Heart right ventricle (tissue), 16 donors: ENCODE measurements around the gene SMARCD1. TPM values are rescaled to one million over a fixed set of nuclear protein-coding genes. Genes with fewer than 3 reads are reported as not detected.

Source experiments
- ATAC-seq, 8 donors: fragments of 200-7000 bp; cut with Tn5 transposase; one replicate each; pipeline ENCODE4 v1.9.1; 2020; ENCODE audit warnings: mild to moderate bottlenecking in 8 of 8, moderate library complexity in 8 of 8, moderate number of reproducible peaks in 1 of 8
- DNase-seq, 2 donors: peaks; one replicate each; pipeline ENCODE4 v3.0.0-alpha.2; 2020
- H3K27ac ChIP-seq, 10 donors: fragments of 200-600 bp; sonication (generic) in 2 of 10; one replicate each; pipeline versions ENCODE4 v1.5.0 to v1.8.0; 2020 to 2022; ENCODE audit warnings: mild to moderate bottlenecking in 3 of 10
- H3K27me3 ChIP-seq, 7 donors: fragments of 200-600 bp; one replicate each; pipeline ENCODE4 v1.8.0; 2021 to 2022; ENCODE audit warnings: mild to moderate bottlenecking in 2 of 7
- H3K36me3 ChIP-seq, 9 donors: fragments of 200-600 bp; sonication (generic) in 1 of 9; one replicate each; pipeline versions ENCODE4 v1.5.0 to v1.8.0; 2020 to 2022; ENCODE audit warnings: mild to moderate bottlenecking in 2 of 9
- H3K4me1 ChIP-seq, 9 donors: fragments of 200-600 bp; sonication (generic) in 1 of 9; one replicate each; pipeline versions ENCODE4 v1.5.0 to v1.8.0; 2020 to 2022; ENCODE audit warnings: mild to moderate bottlenecking in 4 of 9
- H3K4me3 ChIP-seq, 10 donors: fragments of 200-600 bp; sonication (generic) in 2 of 10; one replicate each; pipeline versions ENCODE4 v1.5.0 to v1.8.0; 2020 to 2022; ENCODE audit warnings: mild to moderate bottlenecking in 7 of 10, moderate library complexity in 2 of 10
- H3K9me3 ChIP-seq, 11 donors: fragments of 200-600 bp in 10 of 11; sonication (generic) in 2 of 11; one replicate each; pipeline versions ENCODE4 v1.5.0 to v1.8.0; 2013 to 2022; ENCODE audit warnings: mild to moderate bottlenecking in 2 of 11, control low read depth in 1 of 11, moderate library complexity in 1 of 11
- WGBS, 2 donors: extraction: QIAGEN DNeasy Blood & Tissue Kit; methylation state at CpG; one replicate each; pipeline ENCODE4 v1.1.7; 2013; ENCODE audit warnings: inconsistent platforms in 1 of 2; 5-methylcytosine and 5-hydroxymethylcytosine counted together
- intact Hi-C, 10 donors: fragments of 100-400 bp; cut with DNase I; formaldehyde crosslinking; loops; one replicate each; pipeline versions ENCODE4 v1.11.1 to v1.14.2; 2022
- polyA plus RNA-seq, 2 donors: library from polyadenylated mRNA; stranded (reverse); fragments of 200-250 nt; gene quantifications; one replicate each; pipeline ENCODE4 v1.2.3, GENCODE V29; 2013
- total RNA-seq, 10 donors: library from RNA; stranded (reverse); fragmentation: NEBNext Ultra II Directional in 3 of 10; extraction: Animal tissue kit (Norgen Biotek cat#: 25700) in 3 of 10; gene quantifications; one replicate each; pipeline versions ENCODE4 v1.2.1 to v1.2.4, GENCODE V29; 2021 to 2023
- TF ChIP-seq, protein P1 (sequence below), 9 donors: fragments of 200-600 bp; sonication (generic) in 2 of 9; IDR thresholded peaks; one replicate each; pipeline versions ENCODE4 v1.5.0 to v1.8.0; 2021 to 2022; ENCODE audit warnings: antibody characterized with exemption in 9 of 9, mild to moderate bottlenecking in 5 of 9, moderate library complexity in 1 of 9
- donor health status: Arrhythmogenic right ventricular cardiomyopathy.
- donor health status: ischemic (EF 13 %, LVEDD 7.1; RV severe dilation, severe dysfunction).
- donor health status: healthy with polysubstance abuse.
- donor health status: DM: no; HTN: yes; CAD: no.
- donor health status: DM: no; HTN: no; CAD: no.
- donor health status: ischemic (EF 25% LVEDD 6.9; RV normal size, moderate dysfunction).
- donor health status: ischemic (EF 25% LVEDD 5.7; RV mildly dilated, moderate dysfunction).
- donor health status: healthy.
- donor health status: DM: yes; HTN: yes; CAD: no.
- donor health status: Ischemic cardiomyopathy.
- donor health status: ischemic (EF 35%, LVEDD 5.7; RV mildly dilated, moderate dysfunction).
- donor health status: nonischemic (EF 11% LVEDD 7.7; RV severe dilation, severe dysfunction).
- donor health status: DM: yes; HTN: yes; CAD: no.
- donor health status: PGD.
- donor health status: ischemic (EF 29% LVEDD 5.4; RV normal size, mild dysfunction).
- donor health status: nonischemic (EF 23%, LVEDD 6.1; RV moderate dilation, normal function).

The SMARCD1 gene
- total and polyA plus RNA-seq, 12 donors, result 12.0 to 24.0 (median 16.0) TPM

- no peak for ATAC-seq
Observed at GRCh38 chr12:50062728-50063460, 22.2 kb upstream of the SMARCD1 start.

GRCh38 chr12:50065726-50066310 lies 19.3 kb upstream of the SMARCD1 start:
- H3K4me1 ChIP-seq, result peaks cover 2 to 16% (median 8%) of the 10 kb centered on the region in 9 donors
- TF ChIP-seq, protein P1, sequence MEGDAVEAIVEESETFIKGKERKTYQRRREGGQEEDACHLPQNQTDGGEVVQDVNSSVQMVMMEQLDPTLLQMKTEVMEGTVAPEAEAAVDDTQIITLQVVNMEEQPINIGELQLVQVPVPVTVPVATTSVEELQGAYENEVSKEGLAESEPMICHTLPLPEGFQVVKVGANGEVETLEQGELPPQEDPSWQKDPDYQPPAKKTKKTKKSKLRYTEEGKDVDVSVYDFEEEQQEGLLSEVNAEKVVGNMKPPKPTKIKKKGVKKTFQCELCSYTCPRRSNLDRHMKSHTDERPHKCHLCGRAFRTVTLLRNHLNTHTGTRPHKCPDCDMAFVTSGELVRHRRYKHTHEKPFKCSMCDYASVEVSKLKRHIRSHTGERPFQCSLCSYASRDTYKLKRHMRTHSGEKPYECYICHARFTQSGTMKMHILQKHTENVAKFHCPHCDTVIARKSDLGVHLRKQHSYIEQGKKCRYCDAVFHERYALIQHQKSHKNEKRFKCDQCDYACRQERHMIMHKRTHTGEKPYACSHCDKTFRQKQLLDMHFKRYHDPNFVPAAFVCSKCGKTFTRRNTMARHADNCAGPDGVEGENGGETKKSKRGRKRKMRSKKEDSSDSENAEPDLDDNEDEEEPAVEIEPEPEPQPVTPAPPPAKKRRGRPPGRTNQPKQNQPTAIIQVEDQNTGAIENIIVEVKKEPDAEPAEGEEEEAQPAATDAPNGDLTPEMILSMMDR (IDR thresholded peaks at IDR 0.05), result no peak
- H3K36me3 ChIP-seq, result no peaks in the 10 kb centered on the region
- no peak for ATAC-seq
- no peak overlapping the region for H3K4me3 ChIP-seq
- no peaks in the 10 kb centered on the region for H3K9me3 ChIP-seq
- H3K27ac ChIP-seq, result no peak overlapping the region
- intact Hi-C loops, result no loop called here
- no peak for DNase-seq
- H3K27me3 ChIP-seq, result peaks cover 0 to 6% (median 0%) of the 10 kb centered on the region in 7 donors
- 88 to 91% methylated on average over 3 of the region's 3 CpGs for WGBS, 2 donors

More at GRCh38 chr12:50062728-50063460, 22.2 kb upstream of the SMARCD1 start:
- Histone ChIP-seq H3K4me1 (peaks cover 0 to 33% (median 3%) of the 10 kb centered on the region in 9 donors), H3K4me3 (no peak overlapping the region), H3K27ac (no peak overlapping the region), H3K36me3 (no peaks in the 10 kb centered on the region), H3K27me3 (peaks cover 0 to 15% (median 4%) of the 10 kb centered on the region in 7 donors), H3K9me3 (no peaks in the 10 kb centered on the region)
- WGBS, 2 donors, result 84 to 91% methylated on average over 5 of the region's 5 CpGs
- DNase-seq, result no peak
- TF ChIP-seq, protein P1 (IDR thresholded peaks at IDR 0.05), result no peak
- intact Hi-C loops, result loop anchor here in 1 of 10 donors (5.0 kb wide), 1 partner anchor 196 kb away; no protein-coding TSS in a partner anchor

DNA sequence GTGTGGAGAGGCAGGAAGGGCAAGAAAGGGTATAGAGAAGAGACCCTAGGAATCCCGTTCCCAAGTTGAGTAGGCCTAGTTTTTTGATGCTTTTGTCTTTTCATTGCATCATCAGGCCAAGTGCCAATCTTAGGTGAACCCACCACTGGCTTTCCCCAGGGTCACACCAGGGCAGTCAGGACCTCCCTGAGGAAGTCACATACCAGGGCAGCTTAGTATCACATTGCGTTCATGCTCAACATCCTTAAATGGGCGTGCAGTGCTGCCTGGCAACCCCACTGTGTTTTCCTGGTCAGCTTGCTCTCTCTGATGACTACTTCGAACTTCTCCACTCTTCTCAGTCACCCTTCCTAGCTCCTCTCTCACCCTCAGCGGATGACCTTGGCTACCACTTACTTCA lies 18.7 kb upstream of the SMARCD1 start:
- intact Hi-C loops, result no loop called here
- Histone ChIP-seq H3K9me3 (no peaks in the 10 kb centered on the region), H3K27me3 (peaks cover 0 to 6% (median 0%) of the 10 kb centered on the region in 7 donors), H3K27ac (no peak overlapping the region), H3K36me3 (no peaks in the 10 kb centered on the region), H3K4me1 (peaks cover 3 to 13% (median 7%) of the 10 kb centered on the region in 9 donors), H3K4me3 (no peak overlapping the region)
- 48 to 54% methylated on average over 5 of the region's 5 CpGs for WGBS, 2 donors
- DNase-seq, result no peak
- peak in 5 of 8 donors; percentile 27 to 53 (median 45) for ATAC-seq
- TF ChIP-seq, protein P1 (IDR thresholded peaks at IDR 0.05), result no peak

GRCh38 chr12:50069069-50069468 lies 16.1 kb upstream of the SMARCD1 start:
- H3K9me3 ChIP-seq, result no peaks in the 10 kb centered on the region
- intact Hi-C loops, result no loop called here
- no peak overlapping the region for H3K4me3 ChIP-seq
- ATAC-seq (no peak), DNase-seq (no peak)
- TF ChIP-seq, protein P1 (IDR thresholded peaks at IDR 0.05), result no peak
- H3K36me3 ChIP-seq, result no peaks in the 10 kb centered on the region
- H3K27ac ChIP-seq, result no peak overlapping the region
- WGBS, 2 donors, result 96% methylated on average over 5 of the region's 5 CpGs
- H3K27me3 ChIP-seq, result no peaks in the 10 kb centered on the region
- peaks cover 3 to 13% (median 6%) of the 10 kb centered on the region in 9 donors for H3K4me1 ChIP-seq
